ENCODE results near the gene HSD17B4. TPM values are rescaled to one million over a fixed set of nuclear protein-coding genes. Genes with fewer than 3 reads are reported as not detected.

Gene HSD17B4
- total and polyA plus RNA-seq, 2 experiments from 2014 or later: 326 to 332 TPM

GRCh38 chr5:119522841-119523240, 70.5 kb downstream of the HSD17B4 start (continued):
- no peak for TF ChIP-seq CTCF (conservative IDR thresholded peaks at IDR 0.05; ENCODE audit: low read depth in 2 of 2)
- no peak for TF ChIP-seq EZH2phosphoT487 (IDR thresholded peaks at IDR 0.05; ENCODE audit: unreplicated experiment)
- no peak for TF ChIP-seq STAT1 (IDR thresholded peaks at IDR 0.05; ENCODE audit: unreplicated experiment)
- TF ChIP-seq EZH2 (IDR thresholded peaks at IDR 0.05; ENCODE audit: low read depth, unreplicated experiment): no peak
- TF ChIP-seq ZNF331 (CRISPR knock-in tag; IDR thresholded peaks at IDR 0.05; ENCODE audit: low read depth): no peak
- TF ChIP-seq CREB1 (CRISPR knock-in tag; IDR thresholded peaks at IDR 0.05; ENCODE audit: low read depth): no peak
- TF ChIP-seq ETS1 (IDR thresholded peaks at IDR 0.05): no peak
- TF ChIP-seq JUNB (IDR thresholded peaks at IDR 0.05; ENCODE audit: unreplicated experiment): no peak
- TF ChIP-seq ZNF114 (CRISPR knock-in tag; IDR thresholded peaks at IDR 0.05): no peak

GRCh38 chr5:119524485-119524884, 72.2 kb downstream of the HSD17B4 start:
- Histone ChIP-seq H3K79me2 (replicated peaks; ENCODE audit: insufficient read depth) (no peaks in the 10 kb centered on the region), H3K27me3 (ENCODE audit: insufficient read depth) (no peaks in the 10 kb centered on the region), H3K4me3 (no peak overlapping the region), H3K36me3 (ENCODE audit: insufficient read depth) (peaks cover 19% of the 10 kb centered on the region; the same call in 1 of the 2 replicates), H3K4me2 (no peak overlapping the region), H3F3A (replicated peaks; ENCODE audit: low read depth) (no peaks in the 10 kb centered on the region), H4K20me1 (replicated peaks; ENCODE audit: insufficient read depth) (no peaks in the 10 kb centered on the region), H3K27ac (ENCODE audit: low read depth) (no peak overlapping the region), H3K9me2 (ENCODE audit: insufficient read depth) (no peaks in the 10 kb centered on the region), H2AFZ (no peak overlapping the region), H3K4me1 (ENCODE audit: insufficient read depth) (peaks cover 12% of the 10 kb centered on the region)
- no peak for DNase-seq (ENCODE audit: low spot score)
- Mint-ChIP-seq H3K27ac (no peak overlapping the region), H3K36me3 (ENCODE audit: low read depth) (peaks cover 39% of the 10 kb centered on the region), H3K9me3 (no peaks in the 10 kb centered on the region; the same call in 2 of the 3 replicates), H3K4me3 (no peak overlapping the region), H3K27me3 (ENCODE audit: insufficient read depth, low read depth, poor library complexity) (no peaks in the 10 kb centered on the region), H3K4me1 (peaks cover 13% of the 10 kb centered on the region)
- no peak for TF ChIP-seq ZNF331 (CRISPR knock-in tag; IDR thresholded peaks at IDR 0.05; ENCODE audit: low read depth)
- no peak for TF ChIP-seq STAT1 (IDR thresholded peaks at IDR 0.05; ENCODE audit: unreplicated experiment)
- no peak for TF ChIP-seq EZH2 (IDR thresholded peaks at IDR 0.05; ENCODE audit: low read depth, unreplicated experiment)
- no peak for ATAC-seq

GRCh38 chr5:119527351-119527750, 75.1 kb downstream of the HSD17B4 start:
- Histone ChIP-seq H3K9me2 (ENCODE audit: insufficient read depth) (no peaks in the 10 kb centered on the region), H3K27me3 (ENCODE audit: insufficient read depth) (no peaks in the 10 kb centered on the region), H3K4me3 (no peak overlapping the region), H4K20me1 (replicated peaks; ENCODE audit: insufficient read depth) (no peaks in the 10 kb centered on the region), H3F3A (replicated peaks; ENCODE audit: low read depth) (no peaks in the 10 kb centered on the region), H3K4me1 (ENCODE audit: insufficient read depth) (peaks cover 16% of the 10 kb centered on the region), H3K27ac (ENCODE audit: low read depth) (no peak overlapping the region), H3K79me2 (replicated peaks; ENCODE audit: insufficient read depth) (no peaks in the 10 kb centered on the region), H3K4me2 (no peak overlapping the region), H2AFZ (no peak overlapping the region), H3K36me3 (ENCODE audit: insufficient read depth) (peaks cover 18% of the 10 kb centered on the region; the same call in 1 of the 2 replicates)
- peaks cover 31% of the 10 kb centered on the region for H3K36me3 Mint-ChIP-seq (ENCODE audit: low read depth)
- H3K4me1 Mint-ChIP-seq: peaks cover 17% of the 10 kb centered on the region
- no peak overlapping the region for H3K4me3 Mint-ChIP-seq
- ATAC-seq (no peak), DNase-seq (ENCODE audit: low spot score) (no peak)
- H3K27ac Mint-ChIP-seq: no peak overlapping the region
- no peaks in the 10 kb centered on the region for H3K9me3 Mint-ChIP-seq
- no peaks in the 10 kb centered on the region for H3K27me3 Mint-ChIP-seq (ENCODE audit: insufficient read depth, low read depth, poor library complexity)
- TF ChIP-seq ZNF462 (CRISPR knock-in tag; IDR thresholded peaks at IDR 0.05) (no peak), EZH2phosphoT487 (IDR thresholded peaks at IDR 0.05; ENCODE audit: unreplicated experiment) (no peak)
